Epithelial cell of esophagus (primary cell): ENCODE measurements around the gene SLC6A8.
A peak's percentile ranks its signal among the peaks of the same experiment; 100 is the strongest.
"Not testable (repeated sequence)": the region's sequence is repeated elsewhere in the genome, so short reads cannot be mapped to it uniquely, and the experiment has no call there.

Source experiments
- DNase-seq: peaks from one replicate; pipeline ENCODE4 v3.0.0; 2010; ENCODE audit warnings: low read depth
- H3K4me3 ChIP-seq: 2 replicates; pipeline ENCODE4 v1.5.1; 2011; ENCODE audit warnings: mild to moderate bottlenecking, low read length, control low read depth
- CTCF ChIP-seq: IDR thresholded peaks from 2 replicates; pipeline ENCODE4 v1.5.1; 2011; ENCODE audit warnings: low read depth, mild to moderate bottlenecking, low read length, control low read depth, inconsistent platforms; ENCODE audit not compliant: insufficient read depth; ENCODE audit errors: missing control alignments

The SLC6A8 gene

GRCh38 chrX:153696100-153696499 is 8.4 kb downstream of the SLC6A8 start:
- no peak overlapping the region for H3K4me3 ChIP-seq
- TF ChIP-seq CTCF: no peak
- DNase-seq: no peak

GRCh38 chrX:153696538-153696937 is 8.8 kb downstream of the SLC6A8 start:
- H3K4me3 ChIP-seq, DNase-seq: not testable (repeated sequence)

- peak; percentile 57 for DNase-seq
- H3K4me3 ChIP-seq: not testable (repeated sequence)
These were observed 9.4 kb downstream of the SLC6A8 start for GRCh38 chrX:153696986-153697722.

- H3K4me3 ChIP-seq: no peak overlapping the region
- TF ChIP-seq CTCF: no peak
- DNase-seq: no peak
These were observed 10.5 kb downstream of the SLC6A8 start for GRCh38 chrX:153697924-153698865.

- not testable (repeated sequence) for DNase-seq
These were observed 11.6 kb downstream of the SLC6A8 start for GRCh38 chrX:153699210-153699783.

GRCh38 chrX:153699784-153700371 is 12.2 kb downstream of the SLC6A8 start:
- not testable (repeated sequence) for DNase-seq, H3K4me3 ChIP-seq

More at GRCh38 chrX:153699210-153699783, 11.6 kb downstream of the SLC6A8 start:
- not testable (repeated sequence) for H3K4me3 ChIP-seq

GRCh38 chrX:153700376-153700945 is 12.7 kb downstream of the SLC6A8 start:
- H3K4me3 ChIP-seq: no peak overlapping the region
- TF ChIP-seq CTCF: no peak
- no peak for DNase-seq

GRCh38 chrX:153700967-153701366 is 13.2 kb downstream of the SLC6A8 start:
- no peak overlapping the region for H3K4me3 ChIP-seq
- no peak for TF ChIP-seq CTCF
- no peak for DNase-seq
